ENCODE results near the gene PARP11.

DNA sequence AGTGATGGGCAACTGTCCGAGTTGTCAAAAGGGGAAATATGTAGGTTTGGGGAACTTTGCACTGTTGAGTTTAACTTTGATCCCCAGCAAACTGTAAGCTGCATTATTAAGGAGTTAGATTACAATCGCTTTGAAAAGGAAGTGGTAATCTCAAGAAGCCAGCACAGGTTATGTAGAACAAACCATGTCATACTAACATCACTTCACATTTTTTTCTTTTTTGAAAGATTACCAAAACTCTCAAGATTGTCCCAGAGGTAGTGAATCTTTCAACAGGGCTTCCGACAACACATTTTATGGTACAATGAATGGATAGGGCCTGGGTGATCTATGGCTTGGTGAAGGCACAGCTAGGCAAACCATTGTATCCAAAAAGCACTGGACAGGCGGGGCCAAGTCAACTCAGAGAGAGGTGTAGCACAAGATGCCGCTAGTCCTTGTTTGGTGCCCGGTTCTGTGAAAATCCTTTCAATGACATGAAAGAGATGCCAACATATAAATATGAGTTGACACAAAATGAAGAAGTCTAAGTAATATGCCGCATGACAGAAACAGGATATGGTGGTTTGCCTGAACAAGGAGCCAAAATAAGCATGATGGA is 24.3 kb upstream of the PARP11 start:
- TF ChIP-seq, protein P1, sequence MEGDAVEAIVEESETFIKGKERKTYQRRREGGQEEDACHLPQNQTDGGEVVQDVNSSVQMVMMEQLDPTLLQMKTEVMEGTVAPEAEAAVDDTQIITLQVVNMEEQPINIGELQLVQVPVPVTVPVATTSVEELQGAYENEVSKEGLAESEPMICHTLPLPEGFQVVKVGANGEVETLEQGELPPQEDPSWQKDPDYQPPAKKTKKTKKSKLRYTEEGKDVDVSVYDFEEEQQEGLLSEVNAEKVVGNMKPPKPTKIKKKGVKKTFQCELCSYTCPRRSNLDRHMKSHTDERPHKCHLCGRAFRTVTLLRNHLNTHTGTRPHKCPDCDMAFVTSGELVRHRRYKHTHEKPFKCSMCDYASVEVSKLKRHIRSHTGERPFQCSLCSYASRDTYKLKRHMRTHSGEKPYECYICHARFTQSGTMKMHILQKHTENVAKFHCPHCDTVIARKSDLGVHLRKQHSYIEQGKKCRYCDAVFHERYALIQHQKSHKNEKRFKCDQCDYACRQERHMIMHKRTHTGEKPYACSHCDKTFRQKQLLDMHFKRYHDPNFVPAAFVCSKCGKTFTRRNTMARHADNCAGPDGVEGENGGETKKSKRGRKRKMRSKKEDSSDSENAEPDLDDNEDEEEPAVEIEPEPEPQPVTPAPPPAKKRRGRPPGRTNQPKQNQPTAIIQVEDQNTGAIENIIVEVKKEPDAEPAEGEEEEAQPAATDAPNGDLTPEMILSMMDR (IDR thresholded peaks at IDR 0.05; ENCODE audit: poor library complexity) = no peak
- TF ChIP-seq EZH2 (IDR thresholded peaks at IDR 0.05; ENCODE audit: borderline replicate concordance) (no peak), EZH2phosphoT487 (IDR thresholded peaks at IDR 0.05; ENCODE audit: low read depth, severe bottlenecking, unreplicated experiment) (no peak)

Data from hepatocyte (in vitro differentiated cells).